ENCODE results near the gene LRRN4. TPM values are rescaled to one million over a fixed set of nuclear protein-coding genes. Genes with fewer than 3 reads are reported as not detected.

The LRRN4 gene
- total and polyA plus RNA-seq, 2 of the 4 experiments (the other 2 are of a cell fraction): under 0.01 to 0.19 TPM

- TF ChIP-seq CHD1 (IDR thresholded peaks at IDR 0.05; ENCODE audit: low read depth, low read length) (no peak), RAD21 (IDR thresholded peaks at IDR 0.05; ENCODE audit: low read length) (no peak), NFE2L2 (IDR thresholded peaks at IDR 0.05; ENCODE audit: low read depth, low read length) (no peak), FOS (IDR thresholded peaks at IDR 0.05; ENCODE audit: low read depth, low read length) (no peak), MAZ (IDR thresholded peaks at IDR 0.05; ENCODE audit: borderline replicate concordance, low read depth, low read length) (no peak), MXI1 (IDR thresholded peaks at IDR 0.05; ENCODE audit: borderline replicate concordance, low read depth, low read length) (no peak), SMC3 (IDR thresholded peaks at IDR 0.05; ENCODE audit: low read depth, low read length) (no peak), RCOR1 (IDR thresholded peaks at IDR 0.05; ENCODE audit: insufficient replicate concordance, low read length) (no peak), CTCF (conservative IDR thresholded peaks at IDR 0.05; ENCODE audit: low read depth, low read length) (no peak)
- no peak overlapping the region for H4K8ac ChIP-seq (ENCODE audit: low read depth in 2 of 2, low read length in 2 of 2)
- H3K56ac ChIP-seq (ENCODE audit: extremely low read depth, insufficient read depth, low read length): no peak overlapping the region
- no peak overlapping the region for H3K9ac ChIP-seq (ENCODE audit: low read depth, low read length)
- H3K18ac ChIP-seq (ENCODE audit: low read depth, low read length): no peak overlapping the region
- no peak overlapping the region for H3K23ac ChIP-seq (ENCODE audit: low read depth, low read length)
- H4K5ac ChIP-seq (ENCODE audit: low read depth, low read length): no peak overlapping the region
- DNase-seq (no peak), ATAC-seq (ENCODE audit: low read depth) (no peak)
- no peak overlapping the region for H3K27ac ChIP-seq (ENCODE audit: insufficient read depth, low read length)
- H2BK20ac ChIP-seq (ENCODE audit: low read depth, low read length): no peak overlapping the region
- H3K4ac ChIP-seq (ENCODE audit: low read depth, low read length): no peak overlapping the region
- intact Hi-C loops (cut with micrococcal nuclease) (no loop called here), dilution Hi-C loops (cut with HindIII; ENCODE audit: low sequenced_read_pairs, unreplicated experiment) (no loop called here), in situ Hi-C loops (cut with MboI; ENCODE audit: low sequenced_read_pairs) (no loop called here)
- no peak overlapping the region for H3K14ac ChIP-seq (replicated peaks; ENCODE audit: low read depth, low read length)
- no peaks in the 10 kb centered on the region for H3K36me3 ChIP-seq (ENCODE audit: control insufficient read depth, insufficient read depth, low read length)
- no peaks in the 10 kb centered on the region for H3K9me3 ChIP-seq (ENCODE audit: control insufficient read depth, insufficient read depth, low read length)
- H4K20me1 ChIP-seq (ENCODE audit: insufficient read depth, low read length): no peaks in the 10 kb centered on the region
- no peak overlapping the region for H2BK5ac ChIP-seq (ENCODE audit: low read depth, low read length, poor library complexity, severe bottlenecking)
- H3K27me3 ChIP-seq (ENCODE audit: control insufficient read depth, insufficient read depth, low read length): no peaks in the 10 kb centered on the region
- no peaks in the 10 kb centered on the region for H3K9me1 ChIP-seq (ENCODE audit: insufficient read depth, low read length)
- H2BK120ac ChIP-seq (ENCODE audit: low read depth, low read length): no peak overlapping the region
- no peaks in the 10 kb centered on the region for H3K79me1 ChIP-seq (ENCODE audit: low read depth in 1 of 2, low read length in 2 of 2)
- H3K4me3 ChIP-seq (ENCODE audit: insufficient read depth, low read depth, low read length): no peak overlapping the region
- no peak overlapping the region for H2BK15ac ChIP-seq (ENCODE audit: low read depth, low read length)
- H2AK9ac ChIP-seq (replicated peaks; ENCODE audit: low read depth, low read length, poor library complexity): no peak overlapping the region
- BruUV-seq (replicated peaks): no TSS peak
- no peak overlapping the region for H2AFZ ChIP-seq (replicated peaks; ENCODE audit: low read length, poor library complexity)
- CTCF ChIA-PET: no interaction called here
- no peak overlapping the region for H4K91ac ChIP-seq (ENCODE audit: insufficient read depth, low read depth, low read length)
- WGBS, 2 experiments (ENCODE audit: extremely low coverage in 2 of 2, insufficient read length in 1 of 2): no CpG with 5 or more reads among the region's 2 CpGs
- H3K4me2 ChIP-seq (ENCODE audit: low read depth, low read length): no peak overlapping the region
- no peak overlapping the region for H2AK5ac ChIP-seq (ENCODE audit: low read depth, low read length)
- H3K4me1 ChIP-seq (ENCODE audit: control insufficient read depth, insufficient read depth, low read length): no peaks in the 10 kb centered on the region
- POLR2A ChIA-PET (ENCODE audit: unreplicated experiment): no interaction called here
These were observed 47.5 kb upstream of the LRRN4 start for GRCh38 chr20:6101346-6101745.

Measured in IMR-90 (cell line).